GM12878 (cell line): ENCODE measurements around the gene GDPD2. TPM values are rescaled to one million over a fixed set of nuclear protein-coding genes. Genes with fewer than 3 reads are reported as not detected.

ENCODE experiments used
- ATAC-seq: fragments of 200-7000 bp; cut with Tn5 transposase; 3 replicates; pipeline ENCODE4 v1.9.1; 2020; ENCODE audit warnings: mild to moderate bottlenecking, moderate library complexity
- BruUV-seq: library from RNA; stranded (reverse); fragments of 400-500 nt; replicated peaks from 2 replicates; lab custom pipeline; 2021; lab: Mats Ljungman, UMichigan
- CTCF ChIA-PET: fragments of 300-600 bp; sonication (Branson Sonifier 250); formaldehyde crosslinking; extraction: SDS; loops from one replicate; lab custom pipeline; 2021; ENCODE audit warnings: inconsistent platforms; lab: Yijun Ruan, JAX
- POLR2A ChIA-PET: fragments of 350-600 bp; formaldehyde crosslinking; extraction: SDS; loops from one replicate; lab custom pipeline; 2021; ENCODE audit warnings: inconsistent platforms; lab: Charles Lee
- RAD21 ChIA-PET: fragments of 300-600 bp; sonication (Branson Sonifier 250); formaldehyde crosslinking; loops from one replicate; lab custom pipeline; 2023; ENCODE audit warnings: antibody characterized with exemption; ENCODE audit not compliant: unreplicated experiment; lab: Charles Lee
- SMC1A ChIA-PET: fragments of 300-600 bp; sonication (Branson Sonifier 250); formaldehyde crosslinking; loops from one replicate; lab custom pipeline; 2023; ENCODE audit not compliant: unreplicated experiment, uncharacterized antibody; lab: Charles Lee
- DNase-seq: peaks from one replicate; pipeline ENCODE4 v3.0.0-alpha.2; 2011; ENCODE audit warnings: low read depth, low spot score
- FAIRE-seq: peaks from 3 replicates; lab custom pipeline; 2011; peaks lifted over from hg19 to GRCh38; lab: Jason Lieb, UNC
- H2AFZ ChIP-seq: 2 replicates; pipeline ENCODE4 v1.6.0; 2011; ENCODE audit warnings: low read depth, low read length, control low read depth; ENCODE audit not compliant: control insufficient read depth
- H3K27ac ChIP-seq: 2 replicates; pipeline ENCODE4 v1.5.1; 2011; ENCODE audit warnings: control low read depth; ENCODE audit not compliant: control insufficient read depth, insufficient read depth
- H3K27me3 ChIP-seq, 2 experiments: replicated peaks in 1 of 2; 2 replicates each; pipeline versions ENCODE4 v1.6.0 to v1.6.1; 2011; ENCODE audit warnings: low read length in 1 of 2; ENCODE audit not compliant: control insufficient read depth in 2 of 2, insufficient read depth in 2 of 2
- H3K36me3 ChIP-seq, 2 experiments: 2 replicates each; pipeline ENCODE4 v1.5.1; 2011; ENCODE audit warnings: low read length in 1 of 2; ENCODE audit not compliant: control insufficient read depth in 2 of 2, insufficient read depth in 2 of 2
- H3K4me1 ChIP-seq: 2 replicates; pipeline ENCODE4 v1.6.1; 2011; ENCODE audit warnings: mild to moderate bottlenecking, low read length, moderate library complexity, mixed read lengths; ENCODE audit not compliant: control insufficient read depth, insufficient read depth
- H3K4me2 ChIP-seq: 2 replicates; pipeline ENCODE4 v1.6.0; 2011; ENCODE audit warnings: control low read depth; ENCODE audit not compliant: control insufficient read depth, insufficient read depth
- H3K4me3 ChIP-seq: fragments of 200-600 bp; sonication (generic); 2 replicates; pipeline ENCODE4 v1.5.1; 2016
- H3K79me2 ChIP-seq: 2 replicates; pipeline ENCODE4 v1.6.0; 2011; ENCODE audit warnings: low read length; ENCODE audit not compliant: control insufficient read depth, insufficient read depth
- H3K9ac ChIP-seq: 2 replicates; pipeline ENCODE4 v1.8.0; 2011; ENCODE audit warnings: low read length, control low read depth, mixed read lengths; ENCODE audit not compliant: control insufficient read depth, insufficient read depth
- H3K9me3 ChIP-seq: replicated peaks from 3 replicates; pipeline ENCODE4 v1.5.1; 2011; ENCODE audit warnings: mild to moderate bottlenecking, low read length; ENCODE audit not compliant: control insufficient read depth, insufficient read depth
- H4K20me1 ChIP-seq: 2 replicates; pipeline ENCODE4 v1.6.0; 2011; ENCODE audit not compliant: control insufficient read depth, insufficient read depth
- BCLAF1 ChIP-seq: fragments of 450-650 bp; IDR thresholded peaks from 2 replicates; pipeline ENCODE4 v1.6.1; 2017; ENCODE audit warnings: antibody characterized with exemption, mild to moderate bottlenecking, moderate library complexity
- FOXM1 ChIP-seq: IDR thresholded peaks from 2 replicates; pipeline ENCODE4 v1.6.1; 2012; ENCODE audit warnings: low read depth, mild to moderate bottlenecking, inconsistent platforms, low read length, moderate library complexity
- KLF5 ChIP-seq: fragments of 450-650 bp; IDR thresholded peaks from 2 replicates; pipeline ENCODE4 v1.6.1; 2014; ENCODE audit warnings: mild to moderate bottlenecking; ENCODE audit not compliant: partially characterized antibody
- MTA2 ChIP-seq: fragments of 450-650 bp; IDR thresholded peaks from 2 replicates; pipeline ENCODE4 v1.6.1; 2016; ENCODE audit warnings: low read depth, mild to moderate bottlenecking, moderate library complexity
- NKRF ChIP-seq: fragments of 450-650 bp; conservative IDR thresholded peaks from 2 replicates; pipeline ENCODE4 v1.6.1; 2017; ENCODE audit warnings: mild to moderate bottlenecking, moderate library complexity
- POLR2AphosphoS5 ChIP-seq: IDR thresholded peaks from 2 replicates; pipeline ENCODE4 v1.6.1; 2011; ENCODE audit warnings: mild to moderate bottlenecking, low read length, inconsistent platforms
- SIN3A ChIP-seq: IDR thresholded peaks from 2 replicates; pipeline ENCODE4 v1.6.1; 2012; ENCODE audit warnings: low read depth, low read length, improper control_type of control experiment
- STAT3 ChIP-seq: IDR thresholded peaks from 2 replicates; pipeline ENCODE4 v1.6.1; 2011; ENCODE audit warnings: low read depth, low read length, improper control_type of control experiment
- SUZ12 ChIP-seq: fragments of 200-600 bp; sonication (generic); IDR thresholded peaks from one replicate; pipeline ENCODE4 v1.6.1; 2018; ENCODE audit warnings: antibody characterized with exemption, mild to moderate bottlenecking; ENCODE audit not compliant: unreplicated experiment
- TARDBP ChIP-seq: IDR thresholded peaks from 2 replicates; pipeline ENCODE4 v1.6.1; 2016; ENCODE audit warnings: borderline replicate concordance
- ZBTB33 ChIP-seq: fragments of 450-650 bp; IDR thresholded peaks from 2 replicates; pipeline ENCODE4 v1.6.1; 2017; ENCODE audit warnings: mild to moderate bottlenecking
- ZNF217 ChIP-seq: fragments of 450-650 bp; IDR thresholded peaks from 2 replicates; pipeline ENCODE4 v1.6.1; 2017; ENCODE audit warnings: antibody characterized with exemption, mild to moderate bottlenecking
- ZNF622 ChIP-seq: fragments of 450-650 bp; IDR thresholded peaks from 2 replicates; pipeline ENCODE4 v1.6.1; 2017; ENCODE audit warnings: mild to moderate bottlenecking, inconsistent platforms
- ZNF687 ChIP-seq: fragments of 450-650 bp; IDR thresholded peaks from 2 replicates; pipeline ENCODE4 v1.6.1; 2017; ENCODE audit warnings: mild to moderate bottlenecking, moderate library complexity
- WGBS: methylation state at CpG from one replicate; pipeline ENCODE4 v1.1.6; 2016; ENCODE audit warnings: low lambda C conversion rate; ENCODE audit not compliant: insufficient replicate concordance, insufficient coverage; ENCODE audit errors: missing lambda C conversion rate; 5-methylcytosine and 5-hydroxymethylcytosine counted together
- in situ Hi-C: fragments of 300-500 bp; cut with MboI; formaldehyde crosslinking; loops from 9 replicates; pipeline ENCODE4 v1.14.3; 2018; ENCODE audit warnings: mixed read lengths
- intact Hi-C: fragments of 100-400 bp; cut with micrococcal nuclease; formaldehyde crosslinking; loops from one replicate; pipeline ENCODE4 v1.14.2; 2022; ENCODE audit not compliant: unreplicated experiment
- polyA plus RNA-seq, 11 experiments: library from polyadenylated mRNA; depleted of rRNA in 4 of 11; unstranded in 6 of 11; stranded (reverse) in 5 of 11; fragments of >200 nt; fragmentation: Nextera tagmentation in 4 of 11; fragmentation: Illumina TruSeq in 1 of 11; extraction: Ambion mirVana in 4 of 11; extraction: Trizol in 1 of 11; gene quantifications; 1 replicate in 1 of 11; 2 replicates in 10 of 11; pipeline versions ENCODE4 v1.2.1 to v1.2.3, GENCODE V29; 2011 to 2016; ENCODE audit warnings: inconsistent platforms in 2 of 11, missing spikeins in 2 of 11, low read depth in 1 of 11
- total RNA-seq, 4 experiments: library from RNA; depleted of rRNA in 3 of 4; stranded (reverse); fragments of >200 nt in 3 of 4; fragmentation: Illumina TruSeq in 1 of 4; extraction: Trizol in 1 of 4; gene quantifications; 2 replicates each; pipeline versions ENCODE4 v1.2.1 to v1.2.3, GENCODE V29; 2013 to 2021

Gene GDPD2
- total and polyA plus RNA-seq, 10 of the 15 experiments (the other 5 are each of a cell fraction or from before 2014, with no cell fraction given): 0.04 to 0.11 (median 0.09) TPM; not detected in 7

- no peaks in the 10 kb centered on the region for H3K4me1 ChIP-seq
- intact Hi-C loops: no loop called here
- ATAC-seq: peak; percentile 57
- no peak for FAIRE-seq
- CTCF ChIA-PET: no interaction called here
- H3K27me3 ChIP-seq: no peaks in the 10 kb centered on the region
- H3K79me2 ChIP-seq: no peaks in the 10 kb centered on the region
- 28% methylated on average over 2 of the region's 2 CpGs for WGBS
- in situ Hi-C loops: no loop called here
- DNase-seq: no peak
- SMC1A ChIA-PET: no interaction called here
- H3K4me2 ChIP-seq: no peak overlapping the region
- no peak overlapping the region for H2AFZ ChIP-seq
- H4K20me1 ChIP-seq: no peaks in the 10 kb centered on the region
- no peaks in the 10 kb centered on the region for H3K9me3 ChIP-seq
- no TSS peak for BruUV-seq
- RAD21 ChIA-PET: no interaction called here
- POLR2A ChIA-PET: no interaction called here
- no peak overlapping the region for H3K9ac ChIP-seq
- no peak overlapping the region for H3K27ac ChIP-seq
- H3K4me3 ChIP-seq: no peak overlapping the region
- H3K36me3 ChIP-seq: no peaks in the 10 kb centered on the region
- TF ChIP-seq ZNF622: no peak
- TF ChIP-seq MTA2: no peak
- TF ChIP-seq SIN3A: no peak
- TF ChIP-seq POLR2AphosphoS5: no peak
- TF ChIP-seq ZBTB33: no peak
- no peak for TF ChIP-seq BCLAF1
- no peak for TF ChIP-seq FOXM1
- no peak for TF ChIP-seq KLF5
- TF ChIP-seq ZNF217: no peak
- no peak for TF ChIP-seq ZNF687
- no peak for TF ChIP-seq NKRF
- no peak for TF ChIP-seq STAT3
- no peak for TF ChIP-seq SUZ12
- no peak for TF ChIP-seq TARDBP
Measured at GRCh38 chrX:70410921-70411320, 12.2 kb upstream of the GDPD2 start.
